ENCODE measurements around the gene ASPG.
A peak's percentile ranks its signal among the peaks of the same experiment; 100 is the strongest.
"Not testable (repeated sequence)": the region's sequence is repeated elsewhere in the genome, so short reads cannot be mapped to it uniquely, and the experiment has no call there.

Gene ASPG

GRCh38 chr14:104147346-104148125 lies 62.0 kb downstream of the ASPG start:
- DNase-seq (ENCODE audit: low read depth) = no peak

- no peak for DNase-seq (ENCODE audit: low read depth)
Observed at GRCh38 chr14:104148433-104149277, 63.2 kb downstream of the ASPG start.

- no peak for DNase-seq (ENCODE audit: low read depth)
Observed at GRCh38 chr14:104149278-104149595, 63.7 kb downstream of the ASPG start.

DNA sequence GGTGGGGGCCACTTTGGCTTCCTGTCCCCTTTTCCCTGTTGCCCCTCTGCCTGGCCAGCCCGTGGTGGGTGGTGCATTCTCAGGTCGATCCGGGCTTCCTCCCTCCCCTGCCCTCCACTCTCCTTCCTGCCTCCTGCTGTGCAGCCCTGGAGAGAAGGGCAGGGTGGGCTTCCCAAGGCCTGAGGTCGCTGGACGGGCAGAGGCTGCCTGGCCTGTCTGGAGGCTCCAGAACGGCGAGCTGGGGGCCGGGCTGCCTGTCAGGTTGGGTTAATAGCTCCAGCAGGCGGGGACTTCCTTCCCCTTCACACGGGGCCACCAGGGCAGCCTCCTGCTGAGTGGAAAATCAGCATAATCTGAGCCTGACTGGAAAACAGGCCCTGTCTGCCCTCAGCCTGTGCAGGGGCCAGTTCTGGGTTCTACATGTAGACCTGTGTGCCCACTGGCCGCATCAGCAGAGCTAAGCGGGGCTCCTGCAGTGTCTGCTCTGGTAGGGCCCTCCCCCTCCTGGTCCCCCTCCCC lies 64.2 kb downstream of the ASPG start:
- peak; percentile 27 for DNase-seq (ENCODE audit: low read depth)

DNA sequence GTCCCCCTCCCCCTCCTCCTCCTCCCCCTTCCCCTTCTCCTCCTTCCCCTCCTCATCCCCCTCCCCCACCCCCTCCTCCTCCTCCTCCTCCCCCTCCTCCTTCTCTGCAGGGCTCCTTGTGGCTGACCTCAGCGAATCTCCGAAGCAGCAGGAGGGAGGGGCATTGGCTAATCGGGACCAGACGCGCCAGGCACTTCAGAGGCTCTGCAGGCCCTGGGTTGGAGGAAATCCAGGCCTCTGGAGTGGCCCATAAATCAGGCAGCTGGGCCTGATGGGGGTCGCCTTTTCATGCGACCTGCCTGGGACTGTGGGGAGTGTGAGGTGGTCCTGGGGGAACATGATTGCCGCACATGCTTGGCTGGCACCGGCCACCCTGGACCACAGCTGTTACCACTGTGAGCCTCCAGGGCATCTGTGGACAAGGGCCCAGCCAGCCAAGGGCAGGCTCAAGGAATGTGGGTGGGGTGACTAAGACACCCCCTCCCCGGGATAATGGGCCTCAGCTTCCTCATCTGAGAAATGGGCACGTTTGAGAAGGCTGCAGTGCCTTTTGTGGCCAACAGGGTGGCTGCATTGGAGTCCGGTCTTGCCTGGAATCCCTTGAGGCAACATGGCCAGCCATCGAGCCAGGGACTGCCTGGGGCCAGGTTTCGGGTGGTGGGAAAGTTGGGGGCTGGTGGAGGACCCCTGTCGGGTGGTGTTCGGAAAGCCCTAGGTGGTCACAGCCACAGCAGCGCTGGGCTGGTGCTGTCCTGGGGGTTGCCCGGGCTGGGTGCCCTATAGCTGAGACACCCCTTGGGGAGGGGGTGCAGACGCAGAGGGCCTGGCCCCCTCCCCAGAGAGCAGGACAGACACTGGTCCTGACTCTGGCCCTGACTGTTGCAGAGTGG lies 64.9 kb downstream of the ASPG start:
- peak; percentile 63 for DNase-seq (ENCODE audit: low read depth)

DNA sequence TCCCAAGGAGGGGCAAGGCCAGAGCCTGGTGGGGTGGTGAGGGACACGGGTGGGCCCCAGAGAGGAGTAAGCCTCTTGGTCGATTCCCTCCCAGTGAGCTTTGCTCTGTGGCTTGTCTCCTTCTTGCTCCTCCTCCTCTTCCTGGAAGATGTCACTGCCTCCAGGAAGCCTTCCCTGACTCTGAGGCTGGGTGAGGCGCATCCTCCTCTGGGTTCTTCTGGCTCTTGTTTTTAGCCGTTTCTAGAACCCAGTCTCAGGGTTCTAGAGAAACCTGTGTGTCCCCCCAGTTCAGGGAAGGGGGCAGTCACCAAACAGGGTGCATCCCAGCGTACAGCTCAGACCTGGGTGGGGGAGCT lies 65.5 kb downstream of the ASPG start:
- DNase-seq (ENCODE audit: low read depth) = no peak

GRCh38 chr14:104151566-104152245 lies 66.2 kb downstream of the ASPG start:
- DNase-seq (ENCODE audit: low read depth) = no peak

DNA sequence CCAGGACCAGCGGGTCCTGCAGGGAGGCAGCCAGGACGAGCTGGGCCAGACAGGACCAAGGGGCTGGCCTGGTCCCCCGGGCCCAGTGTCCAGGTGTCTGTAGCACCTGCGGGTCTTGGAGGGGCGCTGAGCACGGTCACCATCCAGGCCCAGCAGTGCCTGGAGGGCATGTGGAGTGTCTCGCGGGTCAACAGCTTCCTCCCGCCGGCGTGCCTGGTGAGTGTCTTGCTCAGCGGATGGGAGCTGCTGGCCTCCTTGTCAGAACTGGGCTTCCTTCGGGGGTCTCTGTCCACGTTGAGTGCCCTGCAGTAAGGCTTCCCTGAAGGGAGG lies 66.7 kb downstream of the ASPG start:
- no peak for DNase-seq (ENCODE audit: low read depth)

DNA sequence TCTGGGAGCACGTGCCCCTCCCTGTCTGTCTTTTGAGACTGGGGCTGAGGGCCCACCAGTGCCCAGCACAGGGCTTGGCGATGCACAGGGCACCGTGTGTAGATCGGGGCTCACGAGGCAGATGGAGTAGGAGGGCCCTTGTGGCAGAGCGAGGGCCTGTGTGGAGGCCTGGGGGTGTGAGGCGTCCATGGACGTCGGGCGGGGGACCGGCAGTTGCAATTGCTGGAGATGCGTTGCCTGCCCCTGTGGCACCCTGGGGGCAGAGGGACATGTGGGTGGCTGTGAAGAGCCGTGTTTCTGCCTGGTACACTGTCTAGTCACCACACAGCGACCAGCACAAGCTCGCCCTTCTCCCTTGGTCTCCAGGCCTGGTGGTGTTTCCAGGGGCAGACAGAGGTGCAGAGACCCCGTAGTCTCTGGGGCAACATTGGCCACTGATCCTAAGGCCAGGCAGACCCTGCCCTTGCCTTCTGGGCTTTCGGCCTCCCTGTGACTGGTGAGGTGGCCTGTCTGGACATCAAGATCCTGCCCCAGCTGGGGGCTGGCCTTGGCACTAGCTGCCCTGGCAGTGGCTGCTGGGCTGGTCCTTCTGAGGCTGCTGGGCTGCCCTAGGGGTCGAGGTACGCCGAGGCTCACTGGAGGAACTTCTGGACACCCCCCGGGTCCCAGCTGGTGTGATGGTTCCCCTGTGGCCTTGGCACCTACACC lies 67.3 kb downstream of the ASPG start:
- DNase-seq (ENCODE audit: low read depth) = no peak

GRCh38 chr14:104153394-104153755 lies 67.9 kb downstream of the ASPG start:
- not testable (repeated sequence) for DNase-seq (ENCODE audit: low read depth)

DNA sequence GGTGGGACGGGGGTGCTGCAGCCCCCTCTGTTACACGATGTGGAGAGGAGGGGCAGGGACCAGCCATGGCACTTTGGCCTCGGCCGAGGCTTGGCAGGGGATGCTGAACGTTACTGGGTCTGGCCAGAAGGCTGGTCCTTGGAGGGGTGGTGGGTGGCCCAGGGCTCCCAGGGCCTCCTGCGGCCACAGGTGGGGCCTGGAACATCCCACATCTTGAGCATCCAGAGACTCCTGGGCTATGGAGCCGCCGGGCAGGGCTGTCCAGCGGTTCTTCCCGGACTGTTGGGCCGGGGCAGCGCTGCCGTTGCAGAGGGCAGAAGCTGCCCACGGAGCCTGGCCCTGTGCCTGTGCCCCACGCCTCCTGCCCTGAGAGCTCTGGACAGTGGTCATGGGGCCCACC lies 68.7 kb downstream of the ASPG start:
- no peak for DNase-seq (ENCODE audit: low read depth)

DNA sequence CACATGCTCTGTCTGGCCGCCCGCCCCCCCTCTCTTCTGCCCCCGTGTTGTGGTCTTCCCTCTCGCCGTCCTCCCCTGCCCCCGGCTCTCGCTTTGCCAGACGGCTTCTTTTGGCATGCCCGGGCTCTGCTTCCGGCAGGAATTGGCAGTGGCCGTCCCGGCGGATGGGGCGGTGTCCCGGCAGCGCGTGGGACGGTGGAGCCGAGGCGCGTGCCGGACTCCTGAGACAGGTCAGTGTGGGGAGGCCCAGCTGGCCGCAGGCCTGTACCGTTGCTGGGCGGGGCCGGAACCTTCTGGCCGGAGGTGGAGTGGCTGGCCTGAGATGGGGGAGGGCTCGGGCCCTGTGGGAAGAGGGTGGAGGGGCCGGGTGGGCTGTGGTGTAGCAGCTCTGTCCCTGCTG lies 70.0 kb downstream of the ASPG start:
- DNase-seq (ENCODE audit: low read depth) = no peak

GRCh38 chr14:104156142-104156541 lies 70.6 kb downstream of the ASPG start:
- DNase-seq (ENCODE audit: low read depth) = no peak

DNA sequence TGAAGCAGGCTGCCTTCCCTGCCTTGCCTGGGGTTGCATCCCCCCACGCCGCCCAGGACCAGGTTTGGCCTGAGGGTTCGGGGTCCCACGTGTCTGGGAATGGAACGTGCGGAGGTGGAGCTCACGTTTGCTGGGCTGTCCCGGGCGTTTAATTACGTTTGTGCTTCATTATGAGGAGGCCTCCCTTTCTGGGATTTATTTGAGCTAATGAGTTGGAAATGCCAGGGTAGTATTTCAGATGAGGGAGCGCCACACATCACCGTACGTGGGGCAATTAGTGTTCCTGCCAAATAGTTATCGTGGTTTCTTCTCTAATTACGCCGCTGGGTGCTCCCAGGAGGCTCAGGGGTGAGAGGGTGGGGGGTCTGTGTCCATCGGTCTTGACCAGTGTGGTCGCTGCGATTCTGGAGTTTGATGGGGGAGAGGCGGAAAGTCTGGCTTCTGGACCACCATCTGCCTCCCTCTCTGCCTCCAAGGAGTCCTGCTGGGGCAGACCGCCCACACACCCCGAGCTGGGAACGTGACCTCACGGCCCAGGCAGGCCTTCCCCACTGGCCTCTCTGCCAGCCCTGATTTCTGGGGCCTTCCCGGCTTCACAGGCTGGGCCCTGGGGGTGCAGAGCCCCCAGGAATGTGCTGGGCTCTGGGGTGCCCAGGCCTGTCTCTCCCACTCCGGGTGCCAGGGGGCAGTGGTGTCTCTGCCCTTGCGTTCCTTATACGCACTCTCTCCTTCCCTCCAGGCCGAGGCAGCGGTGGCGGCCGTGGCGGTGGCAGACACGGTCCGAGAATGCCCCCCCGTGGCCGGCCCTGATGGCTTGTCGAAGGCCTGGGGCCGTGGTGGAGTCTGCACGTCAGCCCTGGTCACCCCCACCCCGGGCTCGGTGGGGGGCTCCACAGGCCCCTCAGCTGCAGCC lies 71.8 kb downstream of the ASPG start:
- no peak for DNase-seq (ENCODE audit: low read depth)

DNA sequence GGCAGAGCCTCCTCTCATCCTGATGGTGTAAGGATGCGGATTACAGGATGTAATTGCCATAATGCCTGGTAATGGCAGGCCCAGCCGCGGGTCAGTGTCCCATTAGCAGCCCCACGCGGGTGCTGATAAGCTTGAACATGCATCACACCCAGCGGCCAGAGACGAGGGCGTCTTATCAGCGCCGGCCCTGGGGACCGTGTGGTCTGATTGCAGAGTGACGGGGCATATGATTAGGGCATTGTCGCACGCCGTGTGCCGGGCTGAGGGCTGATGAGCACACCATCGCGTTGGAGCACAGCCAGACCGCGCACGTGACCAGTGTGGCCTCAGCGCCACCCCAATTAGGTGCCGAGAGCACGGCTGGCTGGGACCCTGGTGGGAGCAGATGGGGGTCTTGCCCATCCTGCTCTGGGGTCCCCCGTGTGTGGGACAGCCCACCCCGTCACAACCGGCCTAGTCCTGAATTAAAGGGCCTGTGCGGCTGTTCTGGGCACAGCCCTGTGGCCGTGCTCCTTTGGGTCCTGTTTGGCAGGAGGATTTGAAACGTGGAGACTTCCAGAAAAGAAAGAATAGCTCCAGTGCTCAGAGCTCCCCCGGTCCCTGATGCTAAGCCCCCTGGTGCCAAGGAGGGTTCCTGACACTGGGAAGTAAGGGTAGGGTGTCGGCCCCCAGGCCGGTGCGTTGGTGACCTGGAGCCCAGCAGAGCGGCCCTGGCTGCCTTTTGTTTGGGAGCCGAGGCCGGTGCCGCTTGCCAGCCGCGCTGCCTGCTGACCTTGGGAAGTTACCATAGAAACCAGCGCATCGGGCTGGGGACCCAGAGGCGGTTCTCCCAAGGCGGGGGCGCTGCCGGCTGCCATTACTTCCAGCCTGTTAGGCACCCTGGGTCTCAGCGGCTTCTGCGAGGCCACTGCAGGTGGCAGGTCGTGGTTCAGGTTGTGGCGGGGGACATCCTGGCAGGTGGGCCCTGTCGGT lies 73.6 kb downstream of the ASPG start:
- no peak for DNase-seq (ENCODE audit: low read depth)

DNA sequence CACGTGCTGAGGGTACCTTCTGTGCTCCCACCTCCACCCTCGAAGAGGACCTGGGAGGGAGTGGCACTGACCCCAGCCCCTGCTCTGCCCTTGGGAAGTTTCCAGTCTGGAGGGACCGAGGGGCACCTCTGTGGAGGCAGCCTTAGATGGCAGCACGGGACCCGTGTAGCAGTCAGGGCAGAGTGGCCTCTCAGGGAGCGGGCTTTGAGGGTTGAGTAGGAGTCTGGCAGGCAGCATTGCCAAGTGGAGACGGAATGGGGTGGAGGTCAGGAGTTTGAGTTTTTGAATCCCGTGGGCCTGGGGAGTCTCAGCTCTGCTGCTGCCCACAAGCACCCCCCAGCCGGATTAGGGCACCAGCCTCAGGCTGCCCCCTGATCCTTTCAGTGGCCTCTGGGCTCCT lies 74.5 kb downstream of the ASPG start:
- no peak for DNase-seq (ENCODE audit: low read depth)

DNA sequence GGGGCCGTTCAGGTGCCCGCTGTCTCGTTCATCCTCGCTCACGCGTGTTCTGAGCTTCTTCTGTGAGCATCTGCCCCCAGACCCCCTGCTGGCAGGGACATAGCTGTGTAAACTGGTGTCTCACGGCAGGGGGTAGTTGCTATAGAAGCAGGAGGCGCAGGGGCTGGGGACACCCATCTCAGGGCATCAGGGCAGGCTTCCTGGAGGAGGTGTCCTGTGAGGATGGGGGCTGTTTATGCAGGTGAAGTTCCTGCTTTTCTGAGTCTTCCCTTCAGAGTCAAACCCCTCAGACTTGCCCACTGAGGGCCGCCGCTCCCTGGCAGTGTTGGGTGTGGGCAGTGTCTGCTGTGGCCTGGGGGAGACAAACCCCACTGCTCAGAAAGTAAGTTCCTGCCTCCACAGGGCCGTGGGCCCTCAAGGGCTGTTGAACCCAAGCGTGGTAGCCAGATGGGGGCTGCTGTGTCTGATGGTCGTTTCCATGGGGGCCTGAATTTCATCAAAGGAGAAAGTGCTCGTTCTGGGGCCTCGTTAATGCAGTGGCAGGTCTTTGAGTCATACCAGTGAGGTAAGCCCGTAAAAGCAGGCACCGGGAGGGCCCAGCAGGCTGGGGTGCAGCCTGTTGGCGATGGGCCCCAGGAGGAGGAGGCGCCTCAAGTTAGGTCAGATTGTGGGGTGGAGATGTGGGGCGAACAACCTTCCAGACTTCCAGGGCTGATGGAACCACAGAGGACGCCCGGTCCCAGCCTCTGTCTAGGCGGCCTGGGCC lies 76.3 kb downstream of the ASPG start:
- no peak for DNase-seq (ENCODE audit: low read depth)

DNA sequence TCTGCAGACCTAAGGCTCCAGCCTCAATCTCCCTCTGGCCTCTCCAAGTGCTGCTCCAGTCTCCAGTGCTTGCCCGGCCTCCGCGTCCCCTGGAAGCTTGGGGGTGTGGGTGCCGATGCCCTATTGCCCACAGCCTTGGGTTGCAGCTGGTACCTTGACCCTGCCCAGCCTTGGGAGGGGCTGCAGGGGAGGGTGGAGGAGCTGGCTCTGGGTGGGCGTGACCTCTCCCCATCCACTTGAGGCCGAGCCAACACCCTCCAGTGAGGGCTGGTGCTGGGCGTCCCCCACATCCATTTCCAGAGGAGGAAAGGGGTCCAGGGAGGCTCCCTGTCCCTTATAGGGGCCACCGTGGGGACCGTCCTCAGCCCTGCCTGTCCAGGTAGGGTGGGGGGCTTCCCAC lies 77.0 kb downstream of the ASPG start:
- no peak for DNase-seq (ENCODE audit: low read depth)

Data from fibroblast of gingiva (primary cell).